PC-9 (cell line): ENCODE measurements around the gene MBTPS1. TPM values are rescaled to one million over a fixed set of nuclear protein-coding genes. Genes with fewer than 3 reads are reported as not detected.

Experiments used
- BruUV-seq: library from RNA; stranded (reverse); fragments of 400-500 nt; replicated peaks from 2 replicates; lab custom pipeline; 2021; lab: Mats Ljungman, UMichigan
- CTCF ChIA-PET: fragments of 300-600 bp; sonication (Branson Sonifier 250); formaldehyde crosslinking; loops from one replicate; lab custom pipeline; 2022; ENCODE audit warnings: antibody characterized with exemption; lab: Charles Lee
- POLR2A ChIA-PET: fragments of 300-600 bp; sonication (Branson Sonifier 250); formaldehyde crosslinking; loops from one replicate; lab custom pipeline; 2022; ENCODE audit warnings: antibody characterized with exemption; ENCODE audit not compliant: unreplicated experiment; lab: Charles Lee
- DNase-seq, 2 experiments: peaks; one replicate each; pipeline versions ENCODE4 v3.0.0 to v3.0.0-alpha.2; 2015 to 2022; ENCODE audit warnings: mixed read lengths in 1 of 2
- H2AFZ ChIP-seq: fragments of 200-600 bp; sonication (generic); 2 replicates; pipeline ENCODE4 v1.8.1; 2017; ENCODE audit warnings: antibody characterized with exemption
- H3F3A ChIP-seq: fragments of 200-600 bp; sonication (generic); 2 replicates; pipeline ENCODE4 v1.8.1; 2017; ENCODE audit warnings: antibody characterized with exemption, mild to moderate bottlenecking, low read depth; ENCODE audit not compliant: insufficient read depth
- H3K27ac ChIP-seq: fragments of 200-600 bp; sonication (generic); 2 replicates; pipeline ENCODE4 v1.6.1; 2016; ENCODE audit warnings: mixed run types
- H3K27me3 ChIP-seq: fragments of 200-600 bp; sonication (generic); 2 replicates; pipeline ENCODE4 v1.6.1; 2016; ENCODE audit warnings: low read depth, mixed run types; ENCODE audit not compliant: insufficient read depth
- H3K36me3 ChIP-seq: fragments of 200-600 bp; sonication (generic); 2 replicates; pipeline ENCODE4 v1.6.1; 2016; ENCODE audit warnings: low read depth, mixed run types
- H3K4me1 ChIP-seq: fragments of 200-600 bp; sonication (generic); replicated peaks from 2 replicates; pipeline ENCODE4 v1.6.1; 2016; ENCODE audit warnings: mixed run types; ENCODE audit not compliant: insufficient read depth
- H3K4me2 ChIP-seq: fragments of 200-600 bp; sonication (generic); 2 replicates; pipeline ENCODE4 v1.6.1; 2017; ENCODE audit warnings: mixed run types
- H3K4me3 ChIP-seq: fragments of 200-600 bp; sonication (generic); 2 replicates; pipeline ENCODE4 v1.6.1; 2016; ENCODE audit warnings: mixed run types
- H3K79me2 ChIP-seq: fragments of 200-600 bp; sonication (generic); 2 replicates; pipeline ENCODE4 v1.6.1; 2017; ENCODE audit warnings: low read depth, mixed run types
- H3K9me2 ChIP-seq: fragments of 200-600 bp; sonication (generic); 2 replicates; pipeline ENCODE4 v1.8.1; 2017; ENCODE audit warnings: mild to moderate bottlenecking; ENCODE audit not compliant: insufficient read depth
- H3K9me3 ChIP-seq: fragments of 200-600 bp; sonication (generic); 2 replicates; pipeline ENCODE4 v1.8.1; 2016; ENCODE audit warnings: low read depth; ENCODE audit not compliant: insufficient read depth
- H4K20me1 ChIP-seq: fragments of 200-600 bp; sonication (generic); 2 replicates; pipeline ENCODE4 v1.8.1; 2017; ENCODE audit not compliant: insufficient read depth
- EZH2 ChIP-seq: fragments of 200-600 bp; sonication (generic); IDR thresholded peaks from 2 replicates; pipeline ENCODE4 v1.8.0; 2017; ENCODE audit warnings: antibody characterized with exemption, low read depth
- intact Hi-C: fragments of 100-400 bp; cut with micrococcal nuclease; formaldehyde crosslinking; loops from one replicate; pipeline ENCODE4 v1.10.0; 2022; ENCODE audit not compliant: unreplicated experiment
- total RNA-seq: library from RNA; stranded (reverse); gene quantifications from 2 replicates; pipeline ENCODE4 v1.2.3, GENCODE V29; 2021
- TF ChIP-seq, protein P1 (sequence below): fragments of 200-600 bp; sonication (generic); conservative IDR thresholded peaks from 2 replicates; pipeline ENCODE4 v1.6.1; 2017; ENCODE audit warnings: mixed run types, antibody characterized with exemption, mild to moderate bottlenecking, moderate library complexity

MBTPS1 gene
- total RNA-seq, 1 experiment from 2014 or later: 96.0 TPM

DNA sequence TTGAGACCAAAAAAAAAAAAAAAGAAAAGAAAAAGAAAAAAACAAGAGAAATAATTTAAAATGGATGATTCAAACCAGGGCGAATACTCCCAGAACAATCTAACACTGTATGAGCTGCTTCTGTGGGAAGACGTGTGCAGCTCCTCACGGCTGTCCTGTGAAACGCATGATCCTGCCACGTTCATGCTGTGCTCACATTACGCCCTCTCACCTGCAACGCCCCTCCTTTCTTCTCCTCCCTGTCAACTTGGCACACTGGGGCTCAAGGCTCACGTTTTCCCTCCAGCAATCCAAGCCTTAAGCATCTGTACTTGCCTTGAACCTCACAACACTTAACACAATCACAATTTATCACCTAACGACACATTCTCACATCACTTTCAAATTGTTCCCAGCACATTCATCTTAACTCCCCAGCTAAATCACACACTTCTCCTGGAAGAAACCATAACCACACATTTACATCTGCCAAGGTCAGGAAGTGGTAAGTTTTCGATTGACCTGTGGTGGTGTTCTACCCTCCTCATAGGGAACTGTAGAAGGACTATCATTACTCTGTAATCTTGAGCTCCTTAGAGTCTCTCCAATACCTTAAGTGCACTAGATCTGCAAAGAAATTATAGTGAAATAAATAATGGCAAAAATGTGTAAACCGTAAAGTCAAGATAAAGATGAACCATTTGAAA, 29.1 kb downstream of the MBTPS1 start:
- H3K79me2 ChIP-seq: no peaks in the 10 kb centered on the region
- no peaks in the 10 kb centered on the region for H3K4me1 ChIP-seq
- H3K9me2 ChIP-seq: no peaks in the 10 kb centered on the region
- no peak for DNase-seq
- peaks cover 3% of the 10 kb centered on the region; the same call in 1 of the 2 replicates for H4K20me1 ChIP-seq
- ChIA-PET CTCF (no interaction called here), POLR2A (no interaction called here)
- intact Hi-C loops: no loop called here
- no peaks in the 10 kb centered on the region for H3K9me3 ChIP-seq
- H3K4me2 ChIP-seq: no peak overlapping the region
- H2AFZ ChIP-seq: no peak overlapping the region
- H3K36me3 ChIP-seq: peaks cover 12% of the 10 kb centered on the region
- H3K27ac ChIP-seq: no peak overlapping the region
- H3K4me3 ChIP-seq: no peak overlapping the region
- BruUV-seq: no TSS peak
- TF ChIP-seq, protein P1, sequence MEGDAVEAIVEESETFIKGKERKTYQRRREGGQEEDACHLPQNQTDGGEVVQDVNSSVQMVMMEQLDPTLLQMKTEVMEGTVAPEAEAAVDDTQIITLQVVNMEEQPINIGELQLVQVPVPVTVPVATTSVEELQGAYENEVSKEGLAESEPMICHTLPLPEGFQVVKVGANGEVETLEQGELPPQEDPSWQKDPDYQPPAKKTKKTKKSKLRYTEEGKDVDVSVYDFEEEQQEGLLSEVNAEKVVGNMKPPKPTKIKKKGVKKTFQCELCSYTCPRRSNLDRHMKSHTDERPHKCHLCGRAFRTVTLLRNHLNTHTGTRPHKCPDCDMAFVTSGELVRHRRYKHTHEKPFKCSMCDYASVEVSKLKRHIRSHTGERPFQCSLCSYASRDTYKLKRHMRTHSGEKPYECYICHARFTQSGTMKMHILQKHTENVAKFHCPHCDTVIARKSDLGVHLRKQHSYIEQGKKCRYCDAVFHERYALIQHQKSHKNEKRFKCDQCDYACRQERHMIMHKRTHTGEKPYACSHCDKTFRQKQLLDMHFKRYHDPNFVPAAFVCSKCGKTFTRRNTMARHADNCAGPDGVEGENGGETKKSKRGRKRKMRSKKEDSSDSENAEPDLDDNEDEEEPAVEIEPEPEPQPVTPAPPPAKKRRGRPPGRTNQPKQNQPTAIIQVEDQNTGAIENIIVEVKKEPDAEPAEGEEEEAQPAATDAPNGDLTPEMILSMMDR: no peak
- no peak for TF ChIP-seq EZH2
- H3F3A ChIP-seq: no peaks in the 10 kb centered on the region; the same call in 1 of the 2 replicates
- H3K27me3 ChIP-seq: no peaks in the 10 kb centered on the region

DNA sequence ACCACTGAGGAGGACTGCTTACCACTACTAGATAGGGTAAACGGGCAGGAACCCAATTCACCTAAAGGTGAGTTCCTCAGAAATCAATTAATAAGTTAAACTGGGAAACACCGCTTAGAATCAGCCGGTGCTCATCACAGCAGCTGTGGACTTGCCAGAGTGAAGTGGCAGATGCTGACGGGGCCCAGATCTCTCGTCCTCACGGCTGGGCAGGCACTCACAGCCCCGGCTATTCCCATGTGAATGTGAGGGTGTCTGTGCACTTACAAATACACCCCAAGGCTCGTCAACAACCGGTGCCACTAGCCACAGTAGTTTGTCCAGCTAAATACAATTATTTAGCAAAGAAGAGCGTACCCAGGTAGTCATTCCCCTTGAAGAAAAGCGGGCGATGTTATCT, 29.7 kb downstream of the MBTPS1 start:
- peaks cover 7% of the 10 kb centered on the region for H3K36me3 ChIP-seq
- ChIA-PET CTCF (interaction anchor here (1.2 kb wide), 1 partner anchor 89 kb away, joined by 4 read pairs; no protein-coding TSS in a partner anchor), POLR2A (no interaction called here)
- no peaks in the 10 kb centered on the region for H3K27me3 ChIP-seq
- no peak for DNase-seq
- no peaks in the 10 kb centered on the region for H3K9me2 ChIP-seq
- peaks cover 3% of the 10 kb centered on the region; the same call in 1 of the 2 replicates for H4K20me1 ChIP-seq
- H3F3A ChIP-seq: no peaks in the 10 kb centered on the region; the same call in 1 of the 2 replicates
- BruUV-seq: no TSS peak
- no peak overlapping the region for H3K4me2 ChIP-seq
- no peaks in the 10 kb centered on the region for H3K9me3 ChIP-seq
- H3K27ac ChIP-seq: no peak overlapping the region
- H3K4me3 ChIP-seq: no peak overlapping the region
- H2AFZ ChIP-seq: no peak overlapping the region
- TF ChIP-seq, protein P1: no peak
- TF ChIP-seq EZH2: no peak
- intact Hi-C loops: no loop called here
- H3K79me2 ChIP-seq: no peaks in the 10 kb centered on the region
- no peaks in the 10 kb centered on the region for H3K4me1 ChIP-seq

DNA sequence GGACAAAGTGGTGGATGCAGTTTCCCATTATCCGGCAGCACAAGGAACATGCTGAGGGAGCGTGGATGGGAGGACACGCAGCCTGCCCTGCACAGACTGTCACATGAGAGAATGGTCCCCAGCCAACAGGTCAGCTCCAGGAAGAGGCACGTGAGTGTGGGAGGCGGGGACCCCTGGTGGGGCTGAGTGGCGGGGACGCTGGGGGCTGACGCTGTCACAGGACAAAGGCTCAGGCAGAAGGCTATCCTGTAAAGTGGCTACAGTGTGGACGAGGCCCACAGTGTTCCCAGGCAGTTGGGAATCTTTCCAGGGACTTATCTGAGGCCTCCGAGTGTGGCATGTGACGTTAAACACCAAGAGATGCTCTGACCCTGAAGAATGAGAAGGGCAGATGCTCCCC, 30.4 kb downstream of the MBTPS1 start:
- POLR2A ChIA-PET: no interaction called here
- intact Hi-C loops: no loop called here
- H3K36me3 ChIP-seq: peaks cover 4% of the 10 kb centered on the region

More for the DNA sequence above, 30.4 kb downstream of the MBTPS1 start:
- Histone ChIP-seq H3K79me2 (no peaks in the 10 kb centered on the region), H3K4me1 (no peaks in the 10 kb centered on the region), H4K20me1 (peaks cover 3% of the 10 kb centered on the region; the same call in 1 of the 2 replicates), H3K4me2 (no peak overlapping the region), H3K27ac (no peak overlapping the region), H3F3A (no peaks in the 10 kb centered on the region; the same call in 1 of the 2 replicates), H3K9me2 (no peaks in the 10 kb centered on the region), H2AFZ (no peak overlapping the region), H3K4me3 (no peak overlapping the region), H3K27me3 (no peaks in the 10 kb centered on the region), H3K9me3 (no peaks in the 10 kb centered on the region)
- CTCF ChIA-PET: interaction anchor here (1.2 to 1.9 kb wide), 2 partner anchors 89 to 222 kb away, joined by 4 to 5 read pairs; no protein-coding TSS in a partner anchor
- no TSS peak for BruUV-seq
- TF ChIP-seq EZH2: no peak
- TF ChIP-seq, protein P1: no peak
- no peak for DNase-seq
